Left lung (tissue), 10 donors: ENCODE measurements around the gene HEATR5A. TPM values are rescaled to one million over a fixed set of nuclear protein-coding genes. Genes with fewer than 3 reads are reported as not detected.

Experiments used
- ATAC-seq: fragments of 200-7000 bp; cut with Tn5 transposase; one replicate; pipeline ENCODE4 v1.9.1; 2020; ENCODE audit warnings: moderate library complexity
- DNase-seq, 4 donors: peaks; one replicate each; pipeline ENCODE4 v3.0.0-alpha.2; 2013 to 2020
- H3K27ac ChIP-seq, 2 donors: fragments of 200-600 bp; sonication (generic) in 1 of 2; one replicate each; pipeline versions ENCODE4 v1.5.0 to v1.8.0; 2020 to 2021
- H3K27me3 ChIP-seq, 2 donors: fragments of 200-600 bp; sonication (generic) in 1 of 2; one replicate each; pipeline versions ENCODE4 v1.5.0 to v1.8.0; 2020 to 2021
- H3K36me3 ChIP-seq, 2 donors: fragments of 200-600 bp; sonication (generic) in 1 of 2; one replicate each; pipeline versions ENCODE4 v1.5.0 to v1.8.0; 2020 to 2021
- H3K4me1 ChIP-seq, 2 donors: fragments of 200-600 bp; one replicate each; pipeline ENCODE4 v1.8.0; 2021
- H3K4me3 ChIP-seq, 2 donors: fragments of 200-600 bp; sonication (generic) in 1 of 2; one replicate each; pipeline versions ENCODE4 v1.5.0 to v1.8.0; 2020 to 2021; ENCODE audit warnings: mild to moderate bottlenecking in 1 of 2
- H3K9me3 ChIP-seq, 2 donors: fragments of 200-600 bp; sonication (generic) in 1 of 2; one replicate each; pipeline versions ENCODE4 v1.5.0 to v1.8.0; 2020 to 2021
- CTCF ChIP-seq, 2 donors: fragments of 200-600 bp; sonication (generic) in 1 of 2; IDR thresholded peaks; one replicate each; pipeline versions ENCODE4 v1.5.0 to v1.8.0; 2021; ENCODE audit warnings: antibody characterized with exemption in 2 of 2
- intact Hi-C, 2 donors: fragments of 100-400 bp; cut with DNase I; formaldehyde crosslinking; loops; one replicate each; pipeline versions ENCODE4 v1.11.2 to v1.14.2; 2022
- polyA plus RNA-seq, 6 donors: library from polyadenylated mRNA; unstranded; fragments of 120-200 nt; gene quantifications; one replicate each; pipeline ENCODE4 v1.2.1, GENCODE V29; 2013; ENCODE audit not compliant: insufficient read length in 6 of 6
- total RNA-seq, 2 donors: library from RNA; stranded (reverse); fragmentation: NEBNext Ultra II Directional; extraction: Animal tissue kit (Norgen Biotek cat#: 25700); gene quantifications; one replicate each; pipeline ENCODE4 v1.2.1, GENCODE V29; 2021
- donor health status: DM: no; HTN: yes; CAD: no.
- donor health status: DM: no; HTN: no; CAD: no.

HEATR5A gene
- total and polyA plus RNA-seq, 8 donors, result 18.5 to 72.5 (median 21.3) TPM

GRCh38 chr14:31395572-31396205 is 24.7 kb downstream of the HEATR5A start:
- H3K4me1 ChIP-seq, result no peaks in the 10 kb centered on the region
- ATAC-seq, result no peak
- no peak overlapping the region for H3K27ac ChIP-seq
- DNase-seq, result no peak
- H3K27me3 ChIP-seq, result no peaks in the 10 kb centered on the region
- TF ChIP-seq CTCF (IDR thresholded peaks at IDR 0.05), result no peak
- no peaks in the 10 kb centered on the region for H3K9me3 ChIP-seq
- no peak overlapping the region for H3K4me3 ChIP-seq
- peaks cover 0 to 85% of the 10 kb centered on the region in 2 donors for H3K36me3 ChIP-seq
- intact Hi-C loops, result no loop called here

GRCh38 chr14:31395119-31395518 is 25.2 kb downstream of the HEATR5A start:
- intact Hi-C loops, result no loop called here

GRCh38 chr14:31391977-31392503 is 28.3 kb downstream of the HEATR5A start:
- DNase-seq (no peak), ATAC-seq (no peak)
- no peaks in the 10 kb centered on the region for H3K9me3 ChIP-seq
- TF ChIP-seq CTCF (IDR thresholded peaks at IDR 0.05), result no peak
- peaks cover 0 to 57% of the 10 kb centered on the region in 2 donors for H3K36me3 ChIP-seq
- no peak overlapping the region for H3K27ac ChIP-seq
- no peak overlapping the region for H3K4me3 ChIP-seq
- H3K4me1 ChIP-seq, result no peaks in the 10 kb centered on the region
- H3K27me3 ChIP-seq, result no peaks in the 10 kb centered on the region
- intact Hi-C loops, result no loop called here

More at GRCh38 chr14:31395119-31395518, 25.2 kb downstream of the HEATR5A start:
- Histone ChIP-seq H3K9me3 (no peaks in the 10 kb centered on the region), H3K27ac (no peak overlapping the region), H3K27me3 (no peaks in the 10 kb centered on the region), H3K36me3 (peaks cover 0 to 80% of the 10 kb centered on the region in 2 donors), H3K4me1 (no peaks in the 10 kb centered on the region), H3K4me3 (no peak overlapping the region)
- DNase-seq, result no peak
- no peak for ATAC-seq
- no peak for TF ChIP-seq CTCF (IDR thresholded peaks at IDR 0.05)

- H3K9me3 ChIP-seq, result no peaks in the 10 kb centered on the region
- H3K27ac ChIP-seq, result no peak overlapping the region
- DNase-seq (no peak), ATAC-seq (no peak)
- no peak for TF ChIP-seq CTCF (IDR thresholded peaks at IDR 0.05)
- H3K4me3 ChIP-seq, result no peak overlapping the region
- H3K27me3 ChIP-seq, result no peaks in the 10 kb centered on the region
- no peaks in the 10 kb centered on the region for H3K4me1 ChIP-seq
- H3K36me3 ChIP-seq, result peaks cover 0 to 57% of the 10 kb centered on the region in 2 donors
- intact Hi-C loops, result no loop called here
Observed at GRCh38 chr14:31391473-31391872, 28.9 kb downstream of the HEATR5A start.

- intact Hi-C loops, result no loop called here
- no peak for TF ChIP-seq CTCF (IDR thresholded peaks at IDR 0.05)
- H3K36me3 ChIP-seq, result peaks cover 0 to 58% of the 10 kb centered on the region in 2 donors
- no peak for DNase-seq
- no peaks in the 10 kb centered on the region for H3K4me1 ChIP-seq
- no peaks in the 10 kb centered on the region for H3K27me3 ChIP-seq
- ATAC-seq, result no peak
- H3K27ac ChIP-seq, result no peak overlapping the region
- no peaks in the 10 kb centered on the region for H3K9me3 ChIP-seq
- H3K4me3 ChIP-seq, result no peak overlapping the region
Observed at GRCh38 chr14:31389946-31390345, 30.4 kb downstream of the HEATR5A start.
